Lower leg skin (tissue), 3 donors: ENCODE data around the gene WBP2.

Experiments
- POLR2A ChIP-seq, 2 donors: fragments of 450-650 bp; IDR thresholded peaks; one replicate each; pipeline ENCODE4 v1.6.1; 2016 to 2017; ENCODE audit warnings: antibody characterized with exemption in 2 of 2, mild to moderate bottlenecking in 1 of 2, moderate library complexity in 1 of 2
- TF ChIP-seq, protein P1 (sequence below), 3 donors: fragments of 450-650 bp; IDR thresholded peaks; one replicate each; pipeline ENCODE4 v1.5.1; 2016; ENCODE audit warnings: antibody characterized with exemption in 3 of 3, mild to moderate bottlenecking in 3 of 3, moderate library complexity in 2 of 3

DNA sequence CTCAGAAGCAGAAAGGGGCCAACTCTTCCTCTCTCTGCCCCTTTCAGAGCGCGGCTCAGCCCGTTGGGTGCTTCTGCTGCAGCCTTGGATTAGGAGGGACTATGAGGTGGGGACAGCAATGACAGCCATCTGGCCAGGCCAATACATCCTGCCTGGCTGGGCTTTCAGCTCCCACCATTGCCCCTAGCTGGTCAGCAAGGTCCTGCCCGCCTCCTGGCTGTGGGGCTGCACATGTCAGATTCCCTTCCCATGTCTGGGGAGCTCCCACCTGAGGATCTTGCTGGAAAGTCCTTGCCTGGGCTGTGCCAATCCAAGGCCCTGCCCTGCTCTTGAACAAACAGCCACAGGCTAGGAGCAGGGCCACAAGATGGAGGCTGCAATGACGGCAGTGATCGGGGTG, 33.3 kb upstream of the WBP2 start:
- TF ChIP-seq, protein P1, sequence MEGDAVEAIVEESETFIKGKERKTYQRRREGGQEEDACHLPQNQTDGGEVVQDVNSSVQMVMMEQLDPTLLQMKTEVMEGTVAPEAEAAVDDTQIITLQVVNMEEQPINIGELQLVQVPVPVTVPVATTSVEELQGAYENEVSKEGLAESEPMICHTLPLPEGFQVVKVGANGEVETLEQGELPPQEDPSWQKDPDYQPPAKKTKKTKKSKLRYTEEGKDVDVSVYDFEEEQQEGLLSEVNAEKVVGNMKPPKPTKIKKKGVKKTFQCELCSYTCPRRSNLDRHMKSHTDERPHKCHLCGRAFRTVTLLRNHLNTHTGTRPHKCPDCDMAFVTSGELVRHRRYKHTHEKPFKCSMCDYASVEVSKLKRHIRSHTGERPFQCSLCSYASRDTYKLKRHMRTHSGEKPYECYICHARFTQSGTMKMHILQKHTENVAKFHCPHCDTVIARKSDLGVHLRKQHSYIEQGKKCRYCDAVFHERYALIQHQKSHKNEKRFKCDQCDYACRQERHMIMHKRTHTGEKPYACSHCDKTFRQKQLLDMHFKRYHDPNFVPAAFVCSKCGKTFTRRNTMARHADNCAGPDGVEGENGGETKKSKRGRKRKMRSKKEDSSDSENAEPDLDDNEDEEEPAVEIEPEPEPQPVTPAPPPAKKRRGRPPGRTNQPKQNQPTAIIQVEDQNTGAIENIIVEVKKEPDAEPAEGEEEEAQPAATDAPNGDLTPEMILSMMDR (IDR thresholded peaks at IDR 0.05), result no peak
- TF ChIP-seq POLR2A (IDR thresholded peaks at IDR 0.05), result no peak
